ENCODE data around the gene SUSD3. TPM values are rescaled to one million over a fixed set of nuclear protein-coding genes. Genes with fewer than 3 reads are reported as not detected.

The SUSD3 gene
- total and polyA plus RNA-seq, 3 experiments from 2014 or later = 11.3 to 103 (median 12.3) TPM

GRCh38 chr9:93043122-93043521 lies 15.4 kb upstream of the SUSD3 start:
- Histone ChIP-seq H3K4me3 (ENCODE audit: low read length) (no peak overlapping the region), H3K27me3 (ENCODE audit: insufficient read depth, low read length, poor library complexity, severe bottlenecking) (no peaks in the 10 kb centered on the region), H3K27ac (ENCODE audit: low read depth, low read length) (no peak overlapping the region), H3K36me3 (ENCODE audit: insufficient read depth, low read length) (no peaks in the 10 kb centered on the region), H3K9me3 (ENCODE audit: low read length) (no peaks in the 10 kb centered on the region), H3K4me1 (ENCODE audit: insufficient read depth, low read length) (peaks cover 31% of the 10 kb centered on the region)
- Mint-ChIP-seq H3K9me3 (no peaks in the 10 kb centered on the region), H3K27me3 (peaks cover 0 to 5% of the 10 kb centered on the region in 2 donors), H3K4me1 (peaks cover 33 to 54% (median 34%) of the 10 kb centered on the region in 3 donors), H3K36me3 (no peaks in the 10 kb centered on the region), H3K27ac (peak overlapping the region in 5 of 8 donors; percentile 12 to 87 (median 32)), H3K4me3 (no peak overlapping the region)
- ChIA-PET POLR2A (no interaction called here), CTCF (no interaction called here)
- no peak for DNase-seq

- Mint-ChIP-seq H3K4me1 (peaks cover 33 to 47% (median 38%) of the 10 kb centered on the region in 3 donors), H3K27me3 (peaks cover 0 to 2% of the 10 kb centered on the region in 2 donors), H3K27ac (peak overlapping the region in 1 of 8 donors; percentile 30), H3K9me3 (no peaks in the 10 kb centered on the region), H3K36me3 (no peaks in the 10 kb centered on the region), H3K4me3 (no peak overlapping the region)
- no peak overlapping the region for H3K27ac ChIP-seq (ENCODE audit: low read depth, low read length)
- no peaks in the 10 kb centered on the region for H3K9me3 ChIP-seq (ENCODE audit: low read length)
- DNase-seq = no peak
- H3K4me1 ChIP-seq (ENCODE audit: insufficient read depth, low read length) = peaks cover 29% of the 10 kb centered on the region
- no peak overlapping the region for H3K4me3 ChIP-seq (ENCODE audit: low read length)
- H3K27me3 ChIP-seq (ENCODE audit: insufficient read depth, low read length, poor library complexity, severe bottlenecking) = no peaks in the 10 kb centered on the region
- ChIA-PET POLR2A (interaction anchor here (0.7 kb wide), 1 partner anchor 94 kb away, joined by 6 read pairs; no protein-coding TSS in a partner anchor), CTCF (no interaction called here)
- H3K36me3 ChIP-seq (ENCODE audit: insufficient read depth, low read length) = no peaks in the 10 kb centered on the region
Measured at GRCh38 chr9:93045521-93045920, 13.0 kb upstream of the SUSD3 start.

- peaks cover 0 to 2% of the 10 kb centered on the region in 2 donors for H3K27me3 Mint-ChIP-seq
- no peak overlapping the region for H3K27ac ChIP-seq (ENCODE audit: low read depth, low read length)
- H3K4me1 Mint-ChIP-seq = peaks cover 21 to 29% (median 22%) of the 10 kb centered on the region in 3 donors
- H3K36me3 ChIP-seq (ENCODE audit: insufficient read depth, low read length) = no peaks in the 10 kb centered on the region
- H3K27me3 ChIP-seq (ENCODE audit: insufficient read depth, low read length, poor library complexity, severe bottlenecking) = no peaks in the 10 kb centered on the region
- H3K4me3 ChIP-seq (ENCODE audit: low read length) = no peak overlapping the region
- H3K36me3 Mint-ChIP-seq = no peaks in the 10 kb centered on the region
- peak in 1 of 5 donors; percentile 33 for DNase-seq
- H3K27ac Mint-ChIP-seq = peak overlapping the region in 4 of 8 donors; percentile 50 to 83 (median 82)
- H3K9me3 ChIP-seq (ENCODE audit: low read length) = no peaks in the 10 kb centered on the region
- peaks cover 4% of the 10 kb centered on the region for H3K4me1 ChIP-seq (ENCODE audit: insufficient read depth, low read length)
- no peaks in the 10 kb centered on the region for H3K9me3 Mint-ChIP-seq
- ChIA-PET POLR2A (no interaction called here), CTCF (interaction anchor here (1.1 to 2.5 kb wide), 2 partner anchors 11 to 12 kb away, joined by 3 to 7 read pairs; no protein-coding TSS in a partner anchor)
- H3K4me3 Mint-ChIP-seq = peak overlapping the region in 1 of 7 donors; percentile 20
Measured at GRCh38 chr9:93048566-93049448, 9.7 kb upstream of the SUSD3 start.

DNA sequence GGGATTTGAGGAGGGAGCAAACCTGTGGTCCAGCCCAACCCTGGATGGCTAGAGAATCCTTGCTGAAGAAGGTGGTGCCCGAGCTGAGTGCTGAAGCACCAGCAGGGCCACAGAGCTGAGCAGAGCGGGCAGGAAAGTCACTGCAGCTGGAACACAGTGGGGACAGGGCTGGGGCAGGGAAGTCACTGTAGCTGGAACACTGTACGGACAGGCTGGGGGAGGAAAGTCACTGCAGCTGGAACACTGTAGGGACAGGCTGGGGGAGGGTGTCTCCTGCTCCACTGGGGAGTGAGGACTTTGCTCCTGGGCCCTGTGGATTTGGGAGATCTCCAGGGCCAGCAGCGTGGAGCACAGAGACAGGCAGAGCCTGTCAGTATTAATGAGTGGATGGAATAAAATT lies 9.0 kb upstream of the SUSD3 start:
- no peak overlapping the region for H3K4me3 ChIP-seq (ENCODE audit: low read length)
- POLR2A ChIA-PET = no interaction called here
- no peaks in the 10 kb centered on the region for H3K36me3 Mint-ChIP-seq
- H3K27me3 ChIP-seq (ENCODE audit: insufficient read depth, low read length, poor library complexity, severe bottlenecking) = no peaks in the 10 kb centered on the region
- no peak for DNase-seq
- no peak overlapping the region for H3K27ac ChIP-seq (ENCODE audit: low read depth, low read length)
- no peaks in the 10 kb centered on the region for H3K9me3 ChIP-seq (ENCODE audit: low read length)
- H3K4me3 Mint-ChIP-seq = peak overlapping the region in 1 of 7 donors; percentile 20
- peaks cover 0 to 2% of the 10 kb centered on the region in 2 donors for H3K27me3 Mint-ChIP-seq
- no peaks in the 10 kb centered on the region for H3K9me3 Mint-ChIP-seq
- H3K4me1 ChIP-seq (ENCODE audit: insufficient read depth, low read length) = no peaks in the 10 kb centered on the region
- H3K27ac Mint-ChIP-seq = peak overlapping the region in 2 of 8 donors; percentile 2 to 83
- peaks cover 19 to 33% (median 26%) of the 10 kb centered on the region in 3 donors for H3K4me1 Mint-ChIP-seq
- CTCF ChIA-PET = interaction anchor here (2.5 kb wide), 1 partner anchor 10 kb away, joined by 7 read pairs; no protein-coding TSS in a partner anchor
- H3K36me3 ChIP-seq (ENCODE audit: insufficient read depth, low read length) = no peaks in the 10 kb centered on the region

DNA sequence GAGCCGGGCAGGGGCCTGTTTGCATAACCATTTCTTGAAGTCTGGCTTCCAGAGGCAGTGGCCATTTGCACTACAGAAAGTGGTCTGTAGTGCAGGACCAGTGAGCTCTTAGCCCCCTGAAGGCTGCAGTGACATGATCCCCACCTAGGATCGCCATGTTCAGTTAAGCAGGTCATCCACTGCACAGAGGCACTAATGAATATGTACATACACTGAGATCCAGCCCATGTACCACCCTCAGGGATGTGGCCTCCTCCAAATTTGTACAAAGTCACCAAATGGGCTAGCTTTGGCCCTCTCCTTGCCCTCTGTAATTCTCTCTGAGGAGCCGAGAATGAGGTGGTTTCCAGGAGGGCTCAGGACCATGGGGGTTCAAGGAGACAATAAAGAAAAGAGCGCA lies 8.3 kb upstream of the SUSD3 start:
- ChIA-PET CTCF (interaction anchor here (2.5 kb wide), 1 partner anchor 9 kb away, joined by 7 read pairs; no protein-coding TSS in a partner anchor), POLR2A (interaction anchor here (4.4 kb wide), 1 partner anchor 14 kb away, joined by 19 read pairs; no protein-coding TSS in a partner anchor)
- DNase-seq = peak in 1 of 5 donors; percentile 19
- Histone ChIP-seq H3K27me3 (ENCODE audit: insufficient read depth, low read length, poor library complexity, severe bottlenecking) (no peaks in the 10 kb centered on the region), H3K36me3 (ENCODE audit: insufficient read depth, low read length) (no peaks in the 10 kb centered on the region), H3K27ac (ENCODE audit: low read depth, low read length) (no peak overlapping the region), H3K9me3 (ENCODE audit: low read length) (no peaks in the 10 kb centered on the region), H3K4me3 (ENCODE audit: low read length) (no peak overlapping the region), H3K4me1 (ENCODE audit: insufficient read depth, low read length) (no peaks in the 10 kb centered on the region)
- Mint-ChIP-seq H3K27me3 (peaks cover 0 to 2% of the 10 kb centered on the region in 2 donors), H3K4me3 (no peak overlapping the region), H3K27ac (no peak overlapping the region), H3K4me1 (peaks cover 23 to 39% (median 28%) of the 10 kb centered on the region in 3 donors), H3K9me3 (no peaks in the 10 kb centered on the region), H3K36me3 (no peaks in the 10 kb centered on the region)

DNA sequence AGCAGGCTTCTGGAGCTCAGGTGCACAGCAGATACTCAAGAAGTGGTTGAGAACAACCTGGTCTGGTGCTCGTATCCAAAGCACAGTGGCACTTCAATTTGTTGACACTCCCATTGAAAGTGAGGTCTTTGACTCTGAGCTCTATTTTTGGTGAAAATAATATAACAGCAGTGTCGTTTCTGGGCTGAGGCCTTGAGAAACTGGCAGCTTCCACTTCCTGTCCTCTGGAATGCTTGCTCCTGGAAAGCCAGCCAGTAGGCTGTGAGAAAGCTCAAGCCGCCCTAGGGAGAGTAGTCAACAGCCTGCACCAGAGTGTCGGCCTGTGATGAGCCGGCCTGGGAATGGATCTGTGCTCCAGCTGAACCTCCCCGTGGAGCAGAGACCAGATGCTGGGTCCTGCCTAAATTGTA lies 6.8 kb upstream of the SUSD3 start:
- Histone ChIP-seq H3K4me1 (ENCODE audit: insufficient read depth, low read length) (no peaks in the 10 kb centered on the region), H3K9me3 (ENCODE audit: low read length) (no peaks in the 10 kb centered on the region), H3K36me3 (ENCODE audit: insufficient read depth, low read length) (no peaks in the 10 kb centered on the region), H3K4me3 (ENCODE audit: low read length) (no peak overlapping the region), H3K27ac (ENCODE audit: low read depth, low read length) (no peak overlapping the region), H3K27me3 (ENCODE audit: insufficient read depth, low read length, poor library complexity, severe bottlenecking) (no peaks in the 10 kb centered on the region)
- peaks cover 0 to 2% of the 10 kb centered on the region in 2 donors for H3K27me3 Mint-ChIP-seq
- ChIA-PET CTCF (interaction anchor here (0.9 to 4.9 kb wide), 5 partner anchors 8 to 41 kb away, joined by 3 to 23 read pairs (median 4); no protein-coding TSS in a partner anchor), POLR2A (interaction anchor here (0.6 to 4.4 kb wide), 3 partner anchors 10 to 43 kb away, joined by 4 to 19 read pairs (median 4); no protein-coding TSS in a partner anchor)
- H3K9me3 Mint-ChIP-seq = no peaks in the 10 kb centered on the region
- H3K36me3 Mint-ChIP-seq = no peaks in the 10 kb centered on the region
- H3K4me3 Mint-ChIP-seq = no peak overlapping the region
- DNase-seq = no peak
- H3K4me1 Mint-ChIP-seq = peaks cover 27 to 46% (median 30%) of the 10 kb centered on the region in 3 donors
- peak overlapping the region in 4 of 8 donors; percentile 21 to 84 (median 61) for H3K27ac Mint-ChIP-seq

GRCh38 chr9:93052791-93053540 lies 5.5 kb upstream of the SUSD3 start:
- H3K4me3 ChIP-seq (ENCODE audit: low read length) = no peak overlapping the region
- ChIA-PET CTCF (interaction anchor here (0.7 to 4.9 kb wide), 6 partner anchors 11 to 56 kb away, joined by 3 to 23 read pairs (median 3); no protein-coding TSS in a partner anchor), POLR2A (interaction anchor here (1.3 to 4.4 kb wide), 2 partner anchors 11 kb away, joined by 4 to 19 read pairs; no protein-coding TSS in a partner anchor)
- no peak overlapping the region for H3K4me3 Mint-ChIP-seq
- no peaks in the 10 kb centered on the region for H3K9me3 Mint-ChIP-seq
- H3K4me1 ChIP-seq (ENCODE audit: insufficient read depth, low read length) = peaks cover 4% of the 10 kb centered on the region
- no peaks in the 10 kb centered on the region for H3K36me3 ChIP-seq (ENCODE audit: insufficient read depth, low read length)
- H3K27ac Mint-ChIP-seq = peak overlapping the region in 5 of 8 donors; percentile 17 to 84 (median 47)
- peak in 1 of 5 donors; percentile 40 for DNase-seq
- no peaks in the 10 kb centered on the region for H3K27me3 Mint-ChIP-seq
- H3K4me1 Mint-ChIP-seq = peaks cover 32 to 59% (median 34%) of the 10 kb centered on the region in 3 donors
- H3K9me3 ChIP-seq (ENCODE audit: low read length) = no peaks in the 10 kb centered on the region
- no peak overlapping the region for H3K27ac ChIP-seq (ENCODE audit: low read depth, low read length)
- H3K27me3 ChIP-seq (ENCODE audit: insufficient read depth, low read length, poor library complexity, severe bottlenecking) = no peaks in the 10 kb centered on the region
- no peaks in the 10 kb centered on the region for H3K36me3 Mint-ChIP-seq

Measured in CD8-positive, alpha-beta memory T cell (primary cell).